Thyroid gland (tissue), 4 donors: ENCODE data around the gene SAMD14.

Source experiments
- CTCF ChIP-seq, 6 experiments: fragments of 200-600 bp in 3 of 6; fragments of 450-650 bp in 3 of 6; sonication (generic) in 3 of 6; IDR thresholded peaks; one replicate each; pipeline ENCODE4 v1.5.1; 2016 to 2019; ENCODE audit warnings: antibody characterized with exemption in 6 of 6, mild to moderate bottlenecking in 2 of 6, inconsistent platforms in 1 of 6, moderate library complexity in 1 of 6
- POLR2A ChIP-seq, 2 donors: fragments of 450-650 bp; IDR thresholded peaks; one replicate each; pipeline ENCODE4 v1.6.1; 2017; ENCODE audit warnings: antibody characterized with exemption in 2 of 2, mild to moderate bottlenecking in 2 of 2, moderate library complexity in 1 of 2

DNA sequence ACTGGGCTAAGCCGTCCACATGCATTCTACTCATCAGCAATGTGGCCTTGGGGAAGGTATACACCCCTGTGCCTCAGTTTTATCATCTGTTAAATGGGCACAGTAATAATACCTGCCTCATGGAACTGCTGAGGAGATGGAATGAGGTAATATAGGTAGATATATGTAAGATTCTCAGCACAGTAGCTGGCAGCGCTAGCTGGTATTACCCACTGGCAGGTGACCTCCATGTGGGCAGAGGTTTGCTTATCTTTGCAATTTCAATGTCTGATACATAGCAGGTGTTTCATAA, 34.7 kb upstream of the SAMD14 start:
- TF ChIP-seq CTCF (IDR thresholded peaks at IDR 0.05) = no peak
- TF ChIP-seq POLR2A (IDR thresholded peaks at IDR 0.05) = no peak
